GM12878 (cell line): Measurements from ENCODE around the gene PSMD11. TPM values are rescaled to one million over a fixed set of nuclear protein-coding genes. Genes with fewer than 3 reads are reported as not detected.

Experiments used
- ATAC-seq: fragments of 200-7000 bp; cut with Tn5 transposase; 3 replicates; pipeline ENCODE4 v1.9.1; 2020; ENCODE audit warnings: mild to moderate bottlenecking, moderate library complexity
- BruUV-seq: library from RNA; stranded (reverse); fragments of 400-500 nt; replicated peaks from 2 replicates; lab custom pipeline; 2021; lab: Mats Ljungman, UMichigan
- CTCF ChIA-PET: fragments of 300-600 bp; sonication (Branson Sonifier 250); formaldehyde crosslinking; extraction: SDS; loops from one replicate; lab custom pipeline; 2021; ENCODE audit warnings: inconsistent platforms; lab: Yijun Ruan, JAX
- POLR2A ChIA-PET: fragments of 350-600 bp; formaldehyde crosslinking; extraction: SDS; loops from one replicate; lab custom pipeline; 2021; ENCODE audit warnings: inconsistent platforms; lab: Charles Lee
- RAD21 ChIA-PET: fragments of 300-600 bp; sonication (Branson Sonifier 250); formaldehyde crosslinking; loops from one replicate; lab custom pipeline; 2023; ENCODE audit warnings: antibody characterized with exemption; ENCODE audit not compliant: unreplicated experiment; lab: Charles Lee
- SMC1A ChIA-PET: fragments of 300-600 bp; sonication (Branson Sonifier 250); formaldehyde crosslinking; loops from one replicate; lab custom pipeline; 2023; ENCODE audit not compliant: unreplicated experiment, uncharacterized antibody; lab: Charles Lee
- DNase-seq: peaks from one replicate; pipeline ENCODE4 v3.0.0-alpha.2; 2011; ENCODE audit warnings: low read depth, low spot score
- FAIRE-seq: peaks from 3 replicates; lab custom pipeline; 2011; peaks lifted over from hg19 to GRCh38; lab: Jason Lieb, UNC
- H2AFZ ChIP-seq: 2 replicates; pipeline ENCODE4 v1.6.0; 2011; ENCODE audit warnings: low read depth, low read length, control low read depth; ENCODE audit not compliant: control insufficient read depth
- H3K27ac ChIP-seq: 2 replicates; pipeline ENCODE4 v1.5.1; 2011; ENCODE audit warnings: control low read depth; ENCODE audit not compliant: control insufficient read depth, insufficient read depth
- H3K27me3 ChIP-seq, 2 experiments: replicated peaks in 1 of 2; 2 replicates each; pipeline versions ENCODE4 v1.6.0 to v1.6.1; 2011; ENCODE audit warnings: low read length in 1 of 2; ENCODE audit not compliant: control insufficient read depth in 2 of 2, insufficient read depth in 2 of 2
- H3K36me3 ChIP-seq, 2 experiments: 2 replicates each; pipeline ENCODE4 v1.5.1; 2011; ENCODE audit warnings: low read length in 1 of 2; ENCODE audit not compliant: control insufficient read depth in 2 of 2, insufficient read depth in 2 of 2
- H3K4me1 ChIP-seq: 2 replicates; pipeline ENCODE4 v1.6.1; 2011; ENCODE audit warnings: mild to moderate bottlenecking, low read length, moderate library complexity, mixed read lengths; ENCODE audit not compliant: control insufficient read depth, insufficient read depth
- H3K4me2 ChIP-seq: 2 replicates; pipeline ENCODE4 v1.6.0; 2011; ENCODE audit warnings: control low read depth; ENCODE audit not compliant: control insufficient read depth, insufficient read depth
- H3K4me3 ChIP-seq: fragments of 200-600 bp; sonication (generic); 2 replicates; pipeline ENCODE4 v1.5.1; 2016
- H3K79me2 ChIP-seq: 2 replicates; pipeline ENCODE4 v1.6.0; 2011; ENCODE audit warnings: low read length; ENCODE audit not compliant: control insufficient read depth, insufficient read depth
- H3K9ac ChIP-seq: 2 replicates; pipeline ENCODE4 v1.8.0; 2011; ENCODE audit warnings: low read length, control low read depth, mixed read lengths; ENCODE audit not compliant: control insufficient read depth, insufficient read depth
- H3K9me3 ChIP-seq: replicated peaks from 3 replicates; pipeline ENCODE4 v1.5.1; 2011; ENCODE audit warnings: mild to moderate bottlenecking, low read length; ENCODE audit not compliant: control insufficient read depth, insufficient read depth
- H4K20me1 ChIP-seq: 2 replicates; pipeline ENCODE4 v1.6.0; 2011; ENCODE audit not compliant: control insufficient read depth, insufficient read depth
- ATF2 ChIP-seq: IDR thresholded peaks from 2 replicates; pipeline ENCODE4 v1.6.1; 2012; ENCODE audit warnings: low read length, inconsistent platforms
- BACH1 ChIP-seq: fragments of 450-650 bp; IDR thresholded peaks from 2 replicates; pipeline ENCODE4 v1.6.1; 2017; ENCODE audit warnings: mild to moderate bottlenecking, borderline replicate concordance
- CBX3 ChIP-seq: fragments of 200-600 bp; sonication (generic); IDR thresholded peaks from 2 replicates; pipeline ENCODE4 v1.6.1; 2016; ENCODE audit warnings: low read depth, borderline replicate concordance
- CHD2 ChIP-seq: IDR thresholded peaks from 2 replicates; pipeline ENCODE4 v1.6.1; 2011; ENCODE audit warnings: low read depth, low read length, improper control_type of control experiment, borderline replicate concordance
- EZH2 ChIP-seq: IDR thresholded peaks from 2 replicates; pipeline ENCODE4 v1.6.1; 2012; ENCODE audit warnings: low read depth, mild to moderate bottlenecking, control low read depth, inconsistent platforms, low read length, borderline replicate concordance; ENCODE audit not compliant: control insufficient read depth
- NKRF ChIP-seq: fragments of 450-650 bp; conservative IDR thresholded peaks from 2 replicates; pipeline ENCODE4 v1.6.1; 2017; ENCODE audit warnings: mild to moderate bottlenecking, moderate library complexity
- NR2F1 ChIP-seq: fragments of 450-650 bp; conservative IDR thresholded peaks from 2 replicates; pipeline ENCODE4 v1.6.1; 2017; ENCODE audit warnings: mild to moderate bottlenecking
- PML ChIP-seq: IDR thresholded peaks from 2 replicates; pipeline ENCODE4 v1.6.1; 2012; ENCODE audit warnings: low read length, inconsistent platforms
- POLR2AphosphoS5 ChIP-seq: IDR thresholded peaks from 2 replicates; pipeline ENCODE4 v1.6.1; 2011; ENCODE audit warnings: mild to moderate bottlenecking, low read length, inconsistent platforms
- RBBP5 ChIP-seq: fragments of 200-600 bp; sonication (generic); conservative IDR thresholded peaks from 2 replicates; pipeline ENCODE4 v1.6.1; 2016
- RUNX3 ChIP-seq: IDR thresholded peaks from 2 replicates; pipeline ENCODE4 v1.6.1; 2012; ENCODE audit warnings: low read length, inconsistent platforms
- SMAD5 ChIP-seq: IDR thresholded peaks from 2 replicates; pipeline ENCODE4 v1.6.1; 2016; ENCODE audit warnings: antibody characterized with exemption, low read depth
- ZBED1 ChIP-seq: IDR thresholded peaks from 2 replicates; pipeline ENCODE4 v1.6.1; 2016; ENCODE audit warnings: borderline replicate concordance
- ZBTB40 ChIP-seq: fragments of 450-650 bp; IDR thresholded peaks from 2 replicates; pipeline ENCODE4 v1.6.1; 2016; ENCODE audit warnings: mild to moderate bottlenecking, moderate library complexity, borderline replicate concordance
- WGBS: methylation state at CpG from one replicate; pipeline ENCODE4 v1.1.6; 2016; ENCODE audit warnings: low lambda C conversion rate; ENCODE audit not compliant: insufficient replicate concordance, insufficient coverage; ENCODE audit errors: missing lambda C conversion rate; 5-methylcytosine and 5-hydroxymethylcytosine counted together
- in situ Hi-C: fragments of 300-500 bp; cut with MboI; formaldehyde crosslinking; loops from 9 replicates; pipeline ENCODE4 v1.14.3; 2018; ENCODE audit warnings: mixed read lengths
- intact Hi-C: fragments of 100-400 bp; cut with micrococcal nuclease; formaldehyde crosslinking; loops from one replicate; pipeline ENCODE4 v1.14.2; 2022; ENCODE audit not compliant: unreplicated experiment
- polyA plus RNA-seq, 11 experiments: library from polyadenylated mRNA; depleted of rRNA in 4 of 11; unstranded in 6 of 11; stranded (reverse) in 5 of 11; fragments of >200 nt; fragmentation: Nextera tagmentation in 4 of 11; fragmentation: Illumina TruSeq in 1 of 11; extraction: Ambion mirVana in 4 of 11; extraction: Trizol in 1 of 11; gene quantifications; 1 replicate in 1 of 11; 2 replicates in 10 of 11; pipeline versions ENCODE4 v1.2.1 to v1.2.3, GENCODE V29; 2011 to 2016; ENCODE audit warnings: inconsistent platforms in 2 of 11, missing spikeins in 2 of 11, low read depth in 1 of 11
- total RNA-seq, 4 experiments: library from RNA; depleted of rRNA in 3 of 4; stranded (reverse); fragments of >200 nt in 3 of 4; fragmentation: Illumina TruSeq in 1 of 4; extraction: Trizol in 1 of 4; gene quantifications; 2 replicates each; pipeline versions ENCODE4 v1.2.1 to v1.2.3, GENCODE V29; 2013 to 2021
- TF ChIP-seq, protein P1 (sequence below): IDR thresholded peaks from 2 replicates; pipeline ENCODE4 v1.6.1; 2011; ENCODE audit warnings: low read depth, mild to moderate bottlenecking, low read length, moderate library complexity, borderline replicate concordance; ENCODE audit errors: extremely low read depth

Gene PSMD11
- total and polyA plus RNA-seq, 10 of the 15 experiments (the other 5 are each of a cell fraction or from before 2014, with no cell fraction given) = 84.1 to 319 (median 120) TPM

GRCh38 chr17:32512328-32512727, 68.0 kb downstream of the PSMD11 start (continued):
- TF ChIP-seq ZBTB40 = no peak
- TF ChIP-seq, all 136 proteins: peak for 0

GRCh38 chr17:32513579-32513978, 69.3 kb downstream of the PSMD11 start:
- ChIA-PET SMC1A (interaction anchor here (0.6 to 13.7 kb wide), 5 partner anchors 10 to 94 kb away, joined by 3 to 286 read pairs (median 4); partner anchors contain the start of gene CDK5R1), POLR2A (interaction anchor here (0.7 to 18.8 kb wide), 4 partner anchors 10 to 119 kb away, joined by 3 to 308 read pairs (median 12); partner anchors contain the start of gene CDK5R1), RAD21 (interaction anchor here (1.3 to 19.5 kb wide), 4 partner anchors 9 to 40 kb away, joined by 3 to 543 read pairs (median 20); partner anchors contain the start of gene CDK5R1), CTCF (interaction anchor here (2.6 to 3.1 kb wide), 2 partner anchors 22 to 29 kb away, joined by 8 to 18 read pairs; no protein-coding TSS in a partner anchor)
- no peak for DNase-seq
- H3K9me3 ChIP-seq = no peaks in the 10 kb centered on the region
- H3K4me1 ChIP-seq = peaks cover 40% of the 10 kb centered on the region
- H3K36me3 ChIP-seq = no peaks in the 10 kb centered on the region
- intact Hi-C loops (no loop called here), in situ Hi-C loops (no loop called here)
- ATAC-seq = no peak
- no peak overlapping the region for H3K4me3 ChIP-seq
- no peak overlapping the region for H2AFZ ChIP-seq
- no TSS peak for BruUV-seq
- H3K27me3 ChIP-seq = no peaks in the 10 kb centered on the region
- no peaks in the 10 kb centered on the region for H3K79me2 ChIP-seq
- H3K9ac ChIP-seq = no peak overlapping the region
- FAIRE-seq = no peak
- 94% methylated on average over 3 of the region's 3 CpGs for WGBS
- no peaks in the 10 kb centered on the region for H4K20me1 ChIP-seq
- no peak overlapping the region for H3K4me2 ChIP-seq
- H3K27ac ChIP-seq = no peak overlapping the region
- TF ChIP-seq POLR2AphosphoS5 (no peak), SMAD5 (no peak), ZBED1 (no peak), EZH2 (no peak), RBBP5 (no peak), ATF2 (no peak), CBX3 (no peak), NKRF (no peak), BACH1 (no peak), PML (no peak), NR2F1 (no peak), CHD2 (no peak), RUNX3 (no peak)
- TF ChIP-seq, protein P1, sequence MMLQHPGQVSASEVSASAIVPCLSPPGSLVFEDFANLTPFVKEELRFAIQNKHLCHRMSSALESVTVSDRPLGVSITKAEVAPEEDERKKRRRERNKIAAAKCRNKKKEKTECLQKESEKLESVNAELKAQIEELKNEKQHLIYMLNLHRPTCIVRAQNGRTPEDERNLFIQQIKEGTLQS = no peak
